H9 (cell line): ENCODE results near the gene GNGT2. TPM values are rescaled to one million over a fixed set of nuclear protein-coding genes. Genes with fewer than 3 reads are reported as not detected.

Experiments
- DNase-seq: peaks from one replicate; pipeline ENCODE4 v3.0.0-alpha.2; 2017
- H2AFZ ChIP-seq: one replicate; pipeline ENCODE4 v1.6.1; 2013; ENCODE audit warnings: mild to moderate bottlenecking, low read length, control low read depth, moderate library complexity
- H2AK5ac ChIP-seq: 2 replicates; pipeline ENCODE4 v1.6.1; 2013; ENCODE audit warnings: low read length, control low read depth, mixed read lengths; ENCODE audit not compliant: insufficient read length
- H2BK120ac ChIP-seq: one replicate; pipeline ENCODE4 v1.6.1; 2013; ENCODE audit warnings: low read depth, mild to moderate bottlenecking, low read length, control low read depth, inconsistent platforms; ENCODE audit not compliant: poor library complexity, severe bottlenecking
- H2BK12ac ChIP-seq: 2 replicates; pipeline ENCODE4 v1.6.1; 2013; ENCODE audit warnings: low read length, control low read depth, mixed read lengths, low read depth; ENCODE audit not compliant: insufficient read length
- H2BK15ac ChIP-seq: 2 replicates; pipeline ENCODE4 v1.6.1; 2013; ENCODE audit warnings: low read depth, low read length, control low read depth
- H2BK20ac ChIP-seq: one replicate; pipeline ENCODE4 v1.6.1; 2013; ENCODE audit warnings: low read depth, mild to moderate bottlenecking, low read length, control low read depth, inconsistent platforms; ENCODE audit not compliant: poor library complexity, severe bottlenecking
- H2BK5ac ChIP-seq: 2 replicates; pipeline ENCODE4 v1.6.1; 2013; ENCODE audit warnings: low read length, control low read depth, mixed read lengths; ENCODE audit not compliant: insufficient read length
- H3K14ac ChIP-seq: 2 replicates; pipeline ENCODE4 v1.6.1; 2013; ENCODE audit warnings: low read length, control low read depth; ENCODE audit not compliant: insufficient read depth
- H3K18ac ChIP-seq: 2 replicates; pipeline ENCODE4 v1.6.1; 2013; ENCODE audit warnings: low read depth, mild to moderate bottlenecking, mixed read lengths, low read length, control low read depth; ENCODE audit not compliant: insufficient read length
- H3K23ac ChIP-seq: 2 replicates; pipeline ENCODE4 v1.6.1; 2013; ENCODE audit warnings: low read length, control low read depth, mixed read lengths, low read depth; ENCODE audit not compliant: insufficient read length
- H3K23me2 ChIP-seq: 2 replicates; pipeline ENCODE4 v1.6.1; 2013; ENCODE audit warnings: low read depth, mild to moderate bottlenecking, mixed read lengths, low read length, control low read depth; ENCODE audit not compliant: insufficient read length, poor library complexity, severe bottlenecking
- H3K27ac ChIP-seq: 2 replicates; pipeline ENCODE4 v1.5.1; 2013; ENCODE audit warnings: low read length, control low read depth, mixed read lengths, low read depth; ENCODE audit not compliant: insufficient read length
- H3K27me3 ChIP-seq: 2 replicates; pipeline ENCODE4 v1.6.1; 2013; ENCODE audit warnings: low read length, control low read depth, inconsistent platforms; ENCODE audit not compliant: insufficient read depth
- H3K4ac ChIP-seq: 2 replicates; pipeline ENCODE4 v1.6.1; 2013; ENCODE audit warnings: low read depth, mild to moderate bottlenecking, control low read depth, inconsistent platforms, low read length, moderate library complexity
- H3K4me1 ChIP-seq: 2 replicates; pipeline ENCODE4 v1.6.1; 2013; ENCODE audit warnings: low read length, control low read depth, inconsistent platforms; ENCODE audit not compliant: insufficient read depth
- H3K4me2 ChIP-seq: 2 replicates; pipeline ENCODE4 v1.6.1; 2013; ENCODE audit warnings: low read length, control low read depth, mixed read lengths; ENCODE audit not compliant: insufficient read length, insufficient read depth
- H3K56ac ChIP-seq: 2 replicates; pipeline ENCODE4 v1.6.1; 2013; ENCODE audit warnings: low read depth, mild to moderate bottlenecking, mixed read lengths, low read length, control low read depth; ENCODE audit not compliant: insufficient read length
- H3K79me1 ChIP-seq: 2 replicates; pipeline ENCODE4 v1.6.1; 2013; ENCODE audit warnings: low read depth, mild to moderate bottlenecking, moderate library complexity, low read length, control low read depth, inconsistent platforms; ENCODE audit not compliant: insufficient read depth, poor library complexity, severe bottlenecking
- H3K79me2 ChIP-seq: 2 replicates; pipeline ENCODE4 v1.6.1; 2013; ENCODE audit warnings: low read length, control low read depth, inconsistent platforms; ENCODE audit not compliant: insufficient read depth
- H3K9ac ChIP-seq: 2 replicates; pipeline ENCODE4 v1.6.1; 2013; ENCODE audit warnings: low read length, control low read depth, mixed read lengths; ENCODE audit not compliant: insufficient read length; ENCODE audit errors: extremely low read depth
- H3K9me3 ChIP-seq: one replicate; pipeline ENCODE4 v1.6.1; 2013; ENCODE audit warnings: low read depth, low read length, inconsistent platforms; ENCODE audit not compliant: control insufficient read depth
- H3T11ph ChIP-seq: one replicate; pipeline ENCODE4 v1.6.1; 2013; ENCODE audit warnings: mild to moderate bottlenecking, low read length, control low read depth, inconsistent platforms
- H4K20me1 ChIP-seq: one replicate; pipeline ENCODE4 v1.6.1; 2013; ENCODE audit not compliant: control insufficient read depth, insufficient read length, insufficient read depth
- H4K5ac ChIP-seq: 2 replicates; pipeline ENCODE4 v1.6.1; 2013; ENCODE audit warnings: low read depth, mild to moderate bottlenecking, mixed read lengths, low read length, control low read depth; ENCODE audit not compliant: insufficient read length
- H4K8ac ChIP-seq: replicated peaks from 2 replicates; pipeline ENCODE4 v1.6.1; 2013; ENCODE audit warnings: low read length, control low read depth, mixed read lengths, low read depth; ENCODE audit not compliant: insufficient read length
- H4K91ac ChIP-seq: 2 replicates; pipeline ENCODE4 v1.6.1; 2013; ENCODE audit warnings: low read depth, mild to moderate bottlenecking, moderate library complexity, mixed read lengths, low read length, control low read depth; ENCODE audit not compliant: insufficient read length
- H3K27ac Mint-ChIP-seq, 3 experiments: 2 replicates in 2 of 3; 3 replicates in 1 of 3; pipeline ENCODE4 v1.8.0; 2020 to 2021; ENCODE audit warnings: mixed read lengths in 3 of 3, mild to moderate bottlenecking in 1 of 3, moderate library complexity in 1 of 3
- H3K27me3 Mint-ChIP-seq: 2 replicates; pipeline ENCODE4 v1.8.0; 2021; ENCODE audit warnings: low read depth, mild to moderate bottlenecking, moderate library complexity, mixed read lengths
- H3K36me3 Mint-ChIP-seq, 3 experiments: 2 replicates in 2 of 3; 3 replicates in 1 of 3; pipeline ENCODE4 v1.8.0; 2020 to 2021; ENCODE audit warnings: low read depth in 3 of 3, mixed read lengths in 3 of 3; ENCODE audit not compliant: insufficient read depth in 1 of 3
- H3K4me1 Mint-ChIP-seq, 2 experiments: 2 replicates each; pipeline ENCODE4 v1.8.0; 2020; ENCODE audit warnings: mixed read lengths in 2 of 2
- H3K4me3 Mint-ChIP-seq, 2 experiments: 2 replicates in 1 of 2; 3 replicates in 1 of 2; pipeline ENCODE4 v1.8.0; 2020 to 2021; ENCODE audit warnings: mild to moderate bottlenecking in 2 of 2, mixed read lengths in 2 of 2, moderate library complexity in 1 of 2
- H3K9me3 Mint-ChIP-seq, 2 experiments: 2 replicates in 1 of 2; 3 replicates in 1 of 2; pipeline ENCODE4 v1.8.0; 2020; ENCODE audit warnings: mild to moderate bottlenecking in 2 of 2, mixed read lengths in 2 of 2, moderate library complexity in 1 of 2
- WGBS: extraction: QIAGEN DNeasy Blood & Tissue Kit; methylation state at CpG from one replicate; pipeline ENCODE4 v1.1.7; 2013; ENCODE audit warnings: missing lambda C conversion rate, low lambda C conversion rate, mixed read lengths; ENCODE audit not compliant: insufficient read length; ENCODE audit errors: extremely low coverage; 5-methylcytosine and 5-hydroxymethylcytosine counted together
- total RNA-seq: library from RNA; stranded (reverse); gene quantifications from 2 replicates; pipeline ENCODE4 v1.2.1, GENCODE V29; 2021
- TF ChIP-seq, protein P1 (sequence below): fragments of 200-600 bp; sonication (generic); conservative IDR thresholded peaks from 3 replicates; pipeline ENCODE4 v1.8.0; 2021; ENCODE audit warnings: antibody characterized with exemption, mild to moderate bottlenecking

Gene GNGT2
- total RNA-seq, 1 experiment from 2014 or later = 0.42 TPM

DNA sequence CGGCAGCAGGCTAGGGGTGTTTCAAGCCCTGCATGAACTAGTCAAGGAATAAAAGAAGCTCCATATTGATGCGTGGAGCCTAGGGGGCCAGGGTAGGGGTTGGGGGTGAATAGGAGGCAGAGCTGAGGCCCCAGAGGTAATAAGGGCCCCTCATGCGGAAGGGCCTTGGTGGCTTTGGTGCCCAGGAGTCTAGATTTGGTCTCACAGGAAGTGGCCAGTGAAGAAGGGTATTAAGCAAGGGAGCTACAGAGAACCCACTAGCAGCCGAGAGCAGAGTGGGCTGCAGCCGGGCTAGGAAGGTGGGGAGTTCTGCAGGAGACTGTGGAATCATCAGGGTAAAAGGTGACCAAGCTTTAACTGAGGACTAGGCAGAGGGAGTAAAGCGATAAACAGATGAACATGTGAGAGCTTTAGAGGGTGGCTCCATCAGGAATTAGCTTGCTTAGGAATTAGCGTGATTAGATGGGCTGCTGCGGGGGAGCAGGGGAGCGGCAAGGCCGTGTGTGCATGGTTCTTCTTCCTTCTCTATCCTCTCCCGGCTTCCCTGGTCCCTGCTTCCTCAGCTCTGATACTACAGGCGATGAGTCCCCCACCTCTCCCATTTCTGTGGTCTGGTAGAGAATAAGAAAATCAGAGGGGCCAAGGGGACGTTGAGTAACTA lies 9.8 kb downstream of the GNGT2 start:
- no peak overlapping the region for H3K4me3 Mint-ChIP-seq
- Histone ChIP-seq H2BK5ac (no peak overlapping the region), H3K23me2 (no peaks in the 10 kb centered on the region), H2BK120ac (no peak overlapping the region), H3K18ac (no peak overlapping the region), H3K27ac (no peak overlapping the region), H3K4me2 (no peak overlapping the region), H3T11ph (no peak overlapping the region), H2BK20ac (no peak overlapping the region), H3K27me3 (no peaks in the 10 kb centered on the region; the same call in 1 of the 2 replicates), H3K4me1 (no peaks in the 10 kb centered on the region), H4K91ac (no peak overlapping the region), H3K56ac (no peak overlapping the region), H3K79me2 (no peaks in the 10 kb centered on the region), H3K79me1 (no peaks in the 10 kb centered on the region), H2BK12ac (no peak overlapping the region), H2AK5ac (no peak overlapping the region), H3K23ac (no peak overlapping the region), H4K20me1 (no peaks in the 10 kb centered on the region), H2AFZ (no peak overlapping the region), H3K4ac (no peak overlapping the region), H4K8ac (no peak overlapping the region), H3K14ac (no peak overlapping the region), H3K9me3 (no peaks in the 10 kb centered on the region), H2BK15ac (no peak overlapping the region), H4K5ac (no peak overlapping the region), H3K9ac (no peak overlapping the region)
- H3K27ac Mint-ChIP-seq = peak overlapping the region in 1 of 3 experiments; percentile 70; a peak in 1 of 7 replicates
- peaks cover 0 to 3% of the 10 kb centered on the region in 2 experiments; a peak in 1 of 4 replicates for H3K4me1 Mint-ChIP-seq
- no peaks in the 10 kb centered on the region for H3K9me3 Mint-ChIP-seq
- DNase-seq = no peak
- WGBS = no CpG with 5 or more reads among the region's 13 CpGs
- H3K27me3 Mint-ChIP-seq = peaks cover 28% of the 10 kb centered on the region
- TF ChIP-seq, protein P1, sequence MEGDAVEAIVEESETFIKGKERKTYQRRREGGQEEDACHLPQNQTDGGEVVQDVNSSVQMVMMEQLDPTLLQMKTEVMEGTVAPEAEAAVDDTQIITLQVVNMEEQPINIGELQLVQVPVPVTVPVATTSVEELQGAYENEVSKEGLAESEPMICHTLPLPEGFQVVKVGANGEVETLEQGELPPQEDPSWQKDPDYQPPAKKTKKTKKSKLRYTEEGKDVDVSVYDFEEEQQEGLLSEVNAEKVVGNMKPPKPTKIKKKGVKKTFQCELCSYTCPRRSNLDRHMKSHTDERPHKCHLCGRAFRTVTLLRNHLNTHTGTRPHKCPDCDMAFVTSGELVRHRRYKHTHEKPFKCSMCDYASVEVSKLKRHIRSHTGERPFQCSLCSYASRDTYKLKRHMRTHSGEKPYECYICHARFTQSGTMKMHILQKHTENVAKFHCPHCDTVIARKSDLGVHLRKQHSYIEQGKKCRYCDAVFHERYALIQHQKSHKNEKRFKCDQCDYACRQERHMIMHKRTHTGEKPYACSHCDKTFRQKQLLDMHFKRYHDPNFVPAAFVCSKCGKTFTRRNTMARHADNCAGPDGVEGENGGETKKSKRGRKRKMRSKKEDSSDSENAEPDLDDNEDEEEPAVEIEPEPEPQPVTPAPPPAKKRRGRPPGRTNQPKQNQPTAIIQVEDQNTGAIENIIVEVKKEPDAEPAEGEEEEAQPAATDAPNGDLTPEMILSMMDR = no peak
- no peaks in the 10 kb centered on the region for H3K36me3 Mint-ChIP-seq
